Ascending aorta (tissue), 2 donors: ENCODE data around the gene WDR33. TPM values are rescaled to one million over a fixed set of nuclear protein-coding genes. Genes with fewer than 3 reads are reported as not detected.

Source experiments
- DNase-seq, 2 donors: peaks; one replicate each; pipeline ENCODE4 v3.0.0-alpha.2; 2019; ENCODE audit warnings: low spot score in 2 of 2
- H3K27ac ChIP-seq, 2 donors: fragments of 200-600 bp; sonication (generic); one replicate each; pipeline ENCODE4 v1.5.1; 2016 to 2017; ENCODE audit warnings: mild to moderate bottlenecking in 1 of 2
- H3K27me3 ChIP-seq: fragments of 200-600 bp; sonication (generic); one replicate; pipeline ENCODE4 v1.5.1; 2017
- H3K36me3 ChIP-seq, 2 donors: fragments of 200-600 bp; sonication (generic); one replicate each; pipeline ENCODE4 v1.5.1; 2016
- H3K4me1 ChIP-seq, 2 donors: fragments of 200-600 bp; sonication (generic); one replicate each; pipeline ENCODE4 v1.5.1; 2016 to 2017; ENCODE audit warnings: mild to moderate bottlenecking in 1 of 2
- H3K4me3 ChIP-seq, 2 donors: fragments of 200-600 bp; sonication (generic); one replicate each; pipeline ENCODE4 v1.5.1; 2016 to 2017; ENCODE audit warnings: mild to moderate bottlenecking in 1 of 2
- H3K9me3 ChIP-seq, 2 donors: fragments of 200-600 bp; sonication (generic); one replicate each; pipeline ENCODE4 v1.5.1; 2016
- intact Hi-C: fragments of 100-400 bp; cut with DNase I; formaldehyde crosslinking; loops from one replicate; pipeline ENCODE4 v1.15.1; 2023
- total RNA-seq: library from RNA; depleted of rRNA; stranded (reverse); fragments of >200 nt; gene quantifications from one replicate; pipeline ENCODE4 v1.1.0, GENCODE V29; 2016
- TF ChIP-seq, protein P1 (sequence below), 3 experiments: fragments of 200-600 bp in 2 of 3; fragments of 450-650 bp in 1 of 3; sonication (generic) in 2 of 3; IDR thresholded peaks; one replicate each; pipeline ENCODE4 v1.5.1; 2016 to 2019; ENCODE audit warnings: antibody characterized with exemption in 3 of 3, mild to moderate bottlenecking in 1 of 3, moderate library complexity in 1 of 3

Gene WDR33
- total RNA-seq, 1 donor from 2014 or later, result 13.9 TPM

DNA sequence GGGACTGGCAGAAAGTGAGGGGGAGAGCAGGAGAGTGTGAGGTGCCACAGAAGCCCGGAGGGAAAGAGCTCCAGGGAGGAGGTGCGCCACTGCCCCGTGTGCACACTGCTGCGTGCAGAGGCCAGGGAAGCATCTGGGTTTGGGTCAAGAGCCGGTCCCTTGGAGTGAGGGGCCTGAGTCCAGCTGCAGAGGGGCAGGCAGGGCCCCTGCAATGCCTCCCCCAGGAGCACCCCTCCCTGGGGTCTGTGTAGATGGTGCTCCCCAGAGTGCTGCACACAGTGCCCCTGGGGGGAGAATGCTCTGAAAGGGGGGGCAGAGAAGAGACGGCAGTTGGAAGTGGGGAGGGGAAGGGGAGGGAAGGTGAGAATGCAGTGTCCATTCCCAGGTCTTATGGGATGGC is 132.0 kb downstream of the WDR33 start:
- H3K9me3 ChIP-seq, result no peaks in the 10 kb centered on the region
- H3K36me3 ChIP-seq, result no peaks in the 10 kb centered on the region
- peaks cover 8 to 30% of the 10 kb centered on the region in 2 donors for H3K4me1 ChIP-seq
- DNase-seq, result no peak
- TF ChIP-seq, protein P1, sequence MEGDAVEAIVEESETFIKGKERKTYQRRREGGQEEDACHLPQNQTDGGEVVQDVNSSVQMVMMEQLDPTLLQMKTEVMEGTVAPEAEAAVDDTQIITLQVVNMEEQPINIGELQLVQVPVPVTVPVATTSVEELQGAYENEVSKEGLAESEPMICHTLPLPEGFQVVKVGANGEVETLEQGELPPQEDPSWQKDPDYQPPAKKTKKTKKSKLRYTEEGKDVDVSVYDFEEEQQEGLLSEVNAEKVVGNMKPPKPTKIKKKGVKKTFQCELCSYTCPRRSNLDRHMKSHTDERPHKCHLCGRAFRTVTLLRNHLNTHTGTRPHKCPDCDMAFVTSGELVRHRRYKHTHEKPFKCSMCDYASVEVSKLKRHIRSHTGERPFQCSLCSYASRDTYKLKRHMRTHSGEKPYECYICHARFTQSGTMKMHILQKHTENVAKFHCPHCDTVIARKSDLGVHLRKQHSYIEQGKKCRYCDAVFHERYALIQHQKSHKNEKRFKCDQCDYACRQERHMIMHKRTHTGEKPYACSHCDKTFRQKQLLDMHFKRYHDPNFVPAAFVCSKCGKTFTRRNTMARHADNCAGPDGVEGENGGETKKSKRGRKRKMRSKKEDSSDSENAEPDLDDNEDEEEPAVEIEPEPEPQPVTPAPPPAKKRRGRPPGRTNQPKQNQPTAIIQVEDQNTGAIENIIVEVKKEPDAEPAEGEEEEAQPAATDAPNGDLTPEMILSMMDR (IDR thresholded peaks at IDR 0.05), result no peak
- intact Hi-C loops, result loop anchor here (10.0 kb wide), 1 partner anchor 294 kb away; the partner anchor contains the start of gene MAP3K2
- H3K27me3 ChIP-seq, result no peaks in the 10 kb centered on the region
- no peak overlapping the region for H3K27ac ChIP-seq
- no peak overlapping the region for H3K4me3 ChIP-seq

DNA sequence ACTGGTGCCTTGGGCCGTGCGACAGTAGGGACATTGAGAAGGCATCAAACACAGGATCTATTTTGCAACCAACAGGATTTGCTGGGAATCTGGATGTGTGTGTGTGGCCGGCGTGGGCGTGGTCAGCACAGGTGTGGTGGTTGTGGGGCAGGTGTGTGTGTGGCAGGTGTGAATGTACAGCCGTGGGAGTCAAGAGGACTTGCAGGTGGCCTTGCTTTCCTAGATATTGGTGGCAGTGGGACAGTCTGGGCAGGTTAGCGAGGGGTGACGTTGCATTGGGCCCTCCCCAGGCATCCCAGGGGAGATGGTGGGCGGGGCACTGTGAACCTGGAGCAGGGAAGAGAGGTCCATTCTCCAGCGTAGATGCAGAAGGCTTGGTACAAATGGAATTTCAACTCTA is 132.4 kb downstream of the WDR33 start:
- Histone ChIP-seq H3K27me3 (no peaks in the 10 kb centered on the region), H3K36me3 (no peaks in the 10 kb centered on the region), H3K27ac (no peak overlapping the region), H3K9me3 (no peaks in the 10 kb centered on the region), H3K4me3 (no peak overlapping the region), H3K4me1 (peaks cover 8 to 26% of the 10 kb centered on the region in 2 donors)
- intact Hi-C loops, result loop anchor here (10.0 kb wide), 1 partner anchor 294 kb away; the partner anchor contains the start of gene MAP3K2
- TF ChIP-seq, protein P1 (IDR thresholded peaks at IDR 0.05), result no peak
- DNase-seq, result no peak

DNA sequence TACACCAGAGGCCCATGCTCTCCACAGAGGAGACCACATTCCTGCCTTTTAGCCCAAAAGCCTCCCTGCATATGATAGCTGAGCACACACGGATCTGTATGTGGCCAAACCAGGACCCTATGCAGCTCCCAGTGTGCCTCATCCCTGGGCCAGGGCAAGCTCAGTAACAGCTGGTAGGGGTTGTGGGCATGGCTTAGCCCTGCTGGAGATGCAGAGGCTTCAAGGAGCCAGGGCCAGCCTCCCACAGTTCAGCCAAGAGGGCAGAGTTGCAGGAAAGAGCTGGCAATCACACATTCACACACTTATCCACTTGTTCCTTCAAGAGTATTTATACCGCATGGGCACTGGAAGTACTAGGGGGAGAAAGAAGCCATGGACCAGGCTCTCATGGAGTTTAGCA is 134.1 kb downstream of the WDR33 start:
- TF ChIP-seq, protein P1 (IDR thresholded peaks at IDR 0.05), result no peak
- H3K27ac ChIP-seq, result peak overlapping the region in 1 of 2 donors; percentile 12
- H3K4me3 ChIP-seq, result no peak overlapping the region
- DNase-seq, result peak in 1 of 2 donors; percentile 66
- H3K27me3 ChIP-seq, result no peaks in the 10 kb centered on the region
- no peaks in the 10 kb centered on the region for H3K36me3 ChIP-seq
- intact Hi-C loops, result loop anchor here (10.0 kb wide), 1 partner anchor 292 kb away; the partner anchor contains the start of gene MAP3K2
- H3K4me1 ChIP-seq, result peaks cover 8 to 28% of the 10 kb centered on the region in 2 donors
- no peaks in the 10 kb centered on the region for H3K9me3 ChIP-seq

DNA sequence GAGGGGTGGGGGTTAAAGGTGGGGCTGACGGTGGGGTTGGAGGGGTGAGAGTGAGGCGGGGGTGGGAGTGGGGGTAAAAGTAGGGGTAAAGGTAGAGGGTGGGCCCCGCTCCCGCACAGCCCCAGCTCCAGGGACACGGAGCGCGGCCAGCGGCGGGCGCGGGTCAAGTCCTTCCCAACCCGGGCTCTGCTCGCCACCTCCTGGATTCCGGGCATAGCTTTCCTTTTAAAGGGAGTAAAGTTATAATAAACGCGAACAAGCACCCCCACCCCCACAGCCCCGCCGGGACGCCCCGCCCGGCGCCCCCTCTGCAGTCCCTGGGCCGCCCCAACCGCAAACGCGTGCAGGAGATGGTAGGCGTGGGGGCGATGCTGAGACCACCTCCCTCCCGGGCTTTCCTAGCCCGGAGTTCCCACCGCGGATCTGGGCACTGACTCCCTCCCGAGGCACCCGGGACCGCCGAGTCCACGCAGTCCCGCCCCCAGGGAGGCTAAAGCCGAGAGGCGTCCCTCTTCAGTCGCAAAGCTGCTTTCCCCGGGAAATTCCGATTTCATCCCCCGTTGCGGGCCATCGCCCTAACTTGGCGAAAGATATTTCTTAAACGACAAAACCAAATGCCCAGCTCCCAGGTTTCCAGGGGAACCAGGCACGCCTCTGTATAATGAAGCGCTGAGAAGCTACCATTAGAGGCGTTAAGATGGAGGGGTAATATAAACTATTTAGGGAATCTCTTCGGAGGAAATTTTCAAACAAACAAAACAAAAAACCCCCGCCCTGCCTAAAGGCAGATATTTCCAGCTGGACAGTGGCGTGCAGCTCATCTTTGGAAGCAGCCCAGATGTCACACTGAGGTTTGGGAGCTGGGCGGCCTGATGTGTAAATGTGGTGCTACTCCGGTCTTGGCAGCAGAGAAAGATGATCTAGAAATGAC is 135.4 kb downstream of the WDR33 start, which contains the start of gene LIMS2:
Gene LIMS2, minus strand, starts transcription at position 200 of the 931 bp plus-strand sequence. CDS start 506 bp downstream, outside the sequence.
- intact Hi-C loops, result loop anchor here (1.0 to 10.0 kb wide), 3 partner anchors 20 to 291 kb away; partner anchors contain the start of gene MAP3K2
- peaks cover 0 to 23% of the 10 kb centered on the region in 2 donors for H3K4me1 ChIP-seq

More for the DNA sequence above, 135.4 kb downstream of the WDR33 start, which contains the start of gene LIMS2:
- H3K36me3 ChIP-seq, result no peaks in the 10 kb centered on the region
- peak within 1 kb of the TSS; percentile 89 to 92 for H3K27ac ChIP-seq
- TF ChIP-seq, protein P1 (IDR thresholded peaks at IDR 0.05), result peak in 2 of 3 experiments; percentile 16 to 22
- H3K4me3 ChIP-seq, result peak within 1 kb of the TSS; percentile 94 to 99
- H3K9me3 ChIP-seq, result no peaks in the 10 kb centered on the region
- DNase-seq, result peak in 1 of 2 donors; percentile 82
- no peaks in the 10 kb centered on the region for H3K27me3 ChIP-seq
